HG03135 (cell line): ENCODE measurements around the gene TMEM183A.

Experiments
- ATAC-seq: cut with Tn5 transposase; IDR thresholded peaks from one replicate; pipeline ENCODE4 v1.9.1; 2021; ENCODE audit warnings: mild to moderate bottlenecking, moderate library complexity; ENCODE audit not compliant: unreplicated experiment

TMEM183A gene

GRCh38 chr1:203028067-203028783 is 21.1 kb downstream of the TMEM183A start:
- no peak for ATAC-seq

GRCh38 chr1:203028784-203029553 is 21.8 kb downstream of the TMEM183A start:
- no peak for ATAC-seq

- ATAC-seq: no peak
Measured at GRCh38 chr1:203031467-203031866, 24.3 kb downstream of the TMEM183A start.

DNA sequence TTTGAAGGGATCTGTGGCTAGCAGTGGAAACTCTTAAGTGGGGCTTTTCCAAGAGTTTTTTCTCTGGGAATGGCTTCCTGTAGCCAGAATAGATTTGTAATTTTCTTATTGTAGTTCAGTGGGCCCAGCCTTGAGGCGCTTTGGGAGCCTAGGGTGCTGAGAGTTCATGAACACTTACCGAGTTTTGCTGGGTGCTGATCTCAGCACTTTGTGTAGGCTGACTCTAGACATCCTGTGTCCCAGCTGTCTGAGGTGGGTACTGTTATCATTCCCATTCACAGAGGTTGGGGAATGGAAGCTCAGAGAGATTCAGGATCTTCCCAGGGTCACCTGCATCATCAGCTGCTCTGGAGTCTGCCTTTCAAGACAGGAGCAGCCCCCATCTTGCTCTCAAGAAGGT is 26.1 kb downstream of the TMEM183A start:
- ATAC-seq: no peak

- ATAC-seq: no peak
Measured at GRCh38 chr1:203033917-203034316, 26.7 kb downstream of the TMEM183A start.

DNA sequence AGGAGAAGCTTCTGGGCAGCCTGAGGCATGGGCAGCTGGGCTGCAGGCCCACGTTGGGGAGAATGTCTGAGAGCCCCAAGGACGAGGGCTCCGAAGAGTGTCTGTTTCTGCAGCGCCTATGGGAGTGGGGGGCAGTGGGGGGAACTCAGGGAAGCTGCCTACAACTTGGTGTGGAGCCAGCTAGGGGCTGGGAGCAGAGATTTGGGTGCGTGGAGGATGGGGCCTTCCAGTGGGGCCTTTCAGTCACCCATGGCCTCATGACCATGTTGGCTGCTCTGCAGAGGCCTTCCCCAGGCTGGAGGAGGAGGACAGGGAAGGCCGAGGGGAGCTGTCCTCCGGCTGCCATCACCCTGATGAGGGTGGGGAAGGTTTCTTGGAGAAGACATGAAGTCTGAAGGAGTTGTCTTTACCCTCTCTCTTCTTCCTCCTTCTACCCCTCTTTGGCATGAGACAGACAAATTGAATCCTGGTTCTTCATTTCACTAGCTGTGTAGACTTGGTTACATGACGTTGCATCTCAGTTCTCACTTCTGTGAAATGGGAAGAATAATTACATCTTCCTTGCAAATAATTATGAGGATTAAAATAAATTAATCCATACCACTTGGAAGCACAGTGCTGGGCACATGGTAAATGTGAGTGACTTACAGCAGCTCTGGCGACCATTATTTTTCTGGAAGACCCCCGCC is 27.4 kb downstream of the TMEM183A start:
- ATAC-seq: no peak

GRCh38 chr1:203035111-203036000 is 28.2 kb downstream of the TMEM183A start:
- ATAC-seq: no peak

GRCh38 chr1:203036135-203036534 is 29.0 kb downstream of the TMEM183A start:
- no peak for ATAC-seq

DNA sequence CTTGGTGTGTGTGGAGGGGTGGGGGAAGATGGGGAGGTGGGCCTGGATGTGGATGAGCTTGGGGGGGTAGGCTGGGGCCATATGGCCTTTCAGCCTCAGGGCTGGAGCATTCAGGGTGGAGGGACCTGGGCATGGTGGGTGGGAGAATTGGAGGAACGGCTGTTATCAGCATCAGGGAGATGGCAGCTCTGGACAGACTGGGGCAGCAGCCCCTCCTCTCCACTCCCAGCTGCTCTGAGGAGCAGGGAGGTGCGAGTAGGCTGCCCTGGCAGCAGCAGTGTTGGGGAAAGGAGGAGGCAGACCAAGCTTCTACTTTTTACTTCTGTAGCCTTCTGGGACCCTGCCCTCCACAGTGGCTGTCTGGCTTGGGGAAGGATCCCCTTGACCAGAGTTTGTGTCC is 29.4 kb downstream of the TMEM183A start:
- ATAC-seq: no peak

GRCh38 chr1:203037509-203038190 is 30.5 kb downstream of the TMEM183A start:
- ATAC-seq: no peak

DNA sequence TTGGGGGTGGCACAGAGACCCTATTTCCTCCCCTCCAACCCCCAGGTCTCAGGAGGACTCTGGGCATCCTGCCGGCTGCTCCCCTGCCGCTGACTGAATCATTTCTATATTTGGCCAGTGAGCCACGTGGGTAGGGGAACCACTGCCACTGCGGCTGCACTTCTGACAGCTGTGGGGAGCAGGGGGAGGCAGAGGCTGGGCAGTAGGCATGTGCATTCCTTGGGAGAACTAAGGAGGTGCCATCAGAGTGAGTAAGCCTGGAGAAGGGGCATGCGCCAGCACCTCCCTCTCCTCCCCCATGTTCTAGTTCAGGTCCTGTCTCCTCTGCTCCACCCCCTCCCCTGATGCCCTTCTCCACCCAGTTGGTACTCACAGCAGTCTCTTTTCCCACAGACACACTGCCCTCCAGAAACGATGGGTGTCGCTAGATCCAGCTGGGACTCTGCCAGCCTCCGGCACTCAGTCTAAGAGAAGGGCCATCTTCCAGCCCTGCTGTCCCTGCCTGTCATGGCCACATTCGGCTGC is 31.1 kb downstream of the TMEM183A start:
- ATAC-seq: no peak

- ATAC-seq: no peak
Measured at GRCh38 chr1:203038891-203039608, 31.9 kb downstream of the TMEM183A start.

- no peak for ATAC-seq
Measured at GRCh38 chr1:203039609-203040512, 32.7 kb downstream of the TMEM183A start.

GRCh38 chr1:203040513-203041275 is 33.5 kb downstream of the TMEM183A start:
- no peak for ATAC-seq

GRCh38 chr1:203041351-203041932 is 34.3 kb downstream of the TMEM183A start:
- ATAC-seq: no peak

- no peak for ATAC-seq
Measured at GRCh38 chr1:203043830-203044545, 36.8 kb downstream of the TMEM183A start.
